ENCODE measurements around the gene SYNE1. TPM values are rescaled to one million over a fixed set of nuclear protein-coding genes. Genes with fewer than 3 reads are reported as not detected.
"Not testable (repeated sequence)": the region's sequence is repeated elsewhere in the genome, so short reads cannot be mapped to it uniquely, and the experiment has no call there.

The SYNE1 gene
- total RNA-seq, 1 experiment from 2014 or later: 6.5 TPM

DNA sequence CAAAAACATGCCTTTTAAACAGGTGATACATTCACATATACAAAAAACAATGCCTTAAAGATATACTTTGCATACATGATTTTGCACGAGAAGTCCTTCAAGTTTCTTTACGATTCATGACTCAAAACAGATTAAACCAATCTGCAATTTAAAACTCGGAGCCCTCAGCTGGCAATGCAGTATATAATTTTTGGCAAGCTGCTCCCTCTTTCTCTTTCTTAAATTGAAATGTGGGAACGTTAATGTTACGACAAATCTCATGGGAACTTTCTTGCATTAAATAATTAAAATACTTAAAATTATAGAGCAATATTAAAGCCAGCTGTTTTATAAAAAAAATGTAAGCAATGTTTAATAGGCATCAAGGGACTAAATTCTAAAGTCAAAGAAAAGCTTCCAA, 495.1 kb downstream of the SYNE1 start:
- Mint-ChIP-seq H3K9me3 (no peaks in the 10 kb centered on the region), H3K4me1 (peaks cover 8% of the 10 kb centered on the region), H3K4me3 (no peak overlapping the region), H3K36me3 (no peaks in the 10 kb centered on the region), H3K27ac (no peak overlapping the region), H3K27me3 (ENCODE audit: low read depth) (no peaks in the 10 kb centered on the region)
- no peak for TF ChIP-seq NR2C2 (CRISPR knock-in tag; IDR thresholded peaks at IDR 0.05)
- no peak for TF ChIP-seq ZNF138 (CRISPR knock-in tag; conservative IDR thresholded peaks at IDR 0.05)
- no peak for TF ChIP-seq KAT7 (CRISPR knock-in tag; IDR thresholded peaks at IDR 0.05; ENCODE audit: borderline replicate concordance)
- TF ChIP-seq, protein P1, sequence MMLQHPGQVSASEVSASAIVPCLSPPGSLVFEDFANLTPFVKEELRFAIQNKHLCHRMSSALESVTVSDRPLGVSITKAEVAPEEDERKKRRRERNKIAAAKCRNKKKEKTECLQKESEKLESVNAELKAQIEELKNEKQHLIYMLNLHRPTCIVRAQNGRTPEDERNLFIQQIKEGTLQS (CRISPR knock-in tag; conservative IDR thresholded peaks at IDR 0.05): no peak
- no peak for TF ChIP-seq TCF7 (CRISPR knock-in tag; IDR thresholded peaks at IDR 0.05; ENCODE audit: low read depth)
- TF ChIP-seq, protein P2, sequence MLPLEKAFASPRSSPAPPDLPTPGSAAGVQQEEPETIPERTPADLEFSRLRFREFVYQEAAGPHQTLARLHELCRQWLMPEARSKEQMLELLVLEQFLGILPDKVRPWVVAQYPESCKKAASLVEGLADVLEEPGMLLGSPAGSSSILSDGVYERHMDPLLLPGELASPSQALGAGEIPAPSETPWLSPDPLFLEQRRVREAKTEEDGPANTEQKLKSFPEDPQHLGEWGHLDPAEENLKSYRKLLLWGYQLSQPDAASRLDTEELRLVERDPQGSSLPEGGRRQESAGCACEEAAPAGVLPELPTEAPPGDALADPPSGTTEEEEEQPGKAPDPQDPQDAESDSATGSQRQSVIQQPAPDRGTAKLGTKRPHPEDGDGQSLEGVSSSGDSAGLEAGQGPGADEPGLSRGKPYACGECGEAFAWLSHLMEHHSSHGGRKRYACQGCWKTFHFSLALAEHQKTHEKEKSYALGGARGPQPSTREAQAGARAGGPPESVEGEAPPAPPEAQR (CRISPR knock-in tag; IDR thresholded peaks at IDR 0.05): no peak
- TF ChIP-seq JAZF1 (CRISPR knock-in tag; IDR thresholded peaks at IDR 0.05): no peak
- TF ChIP-seq, protein P3, sequence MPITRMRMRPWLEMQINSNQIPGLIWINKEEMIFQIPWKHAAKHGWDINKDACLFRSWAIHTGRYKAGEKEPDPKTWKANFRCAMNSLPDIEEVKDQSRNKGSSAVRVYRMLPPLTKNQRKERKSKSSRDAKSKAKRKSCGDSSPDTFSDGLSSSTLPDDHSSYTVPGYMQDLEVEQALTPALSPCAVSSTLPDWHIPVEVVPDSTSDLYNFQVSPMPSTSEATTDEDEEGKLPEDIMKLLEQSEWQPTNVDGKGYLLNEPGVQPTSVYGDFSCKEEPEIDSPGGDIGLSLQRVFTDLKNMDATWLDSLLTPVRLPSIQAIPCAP (CRISPR knock-in tag; IDR thresholded peaks at IDR 0.05): no peak
- no peak for TF ChIP-seq ZNF219 (CRISPR knock-in tag; IDR thresholded peaks at IDR 0.05; ENCODE audit: borderline replicate concordance)
- no peak for TF ChIP-seq CREB1 (CRISPR knock-in tag; IDR thresholded peaks at IDR 0.05)
- TF ChIP-seq GTF2I (CRISPR knock-in tag; conservative IDR thresholded peaks at IDR 0.05): no peak
- no peak for TF ChIP-seq ZNF416 (CRISPR knock-in tag; IDR thresholded peaks at IDR 0.05)
- TF ChIP-seq OVOL2 (CRISPR knock-in tag; IDR thresholded peaks at IDR 0.05; ENCODE audit: borderline replicate concordance): no peak
- TF ChIP-seq, protein P4, sequence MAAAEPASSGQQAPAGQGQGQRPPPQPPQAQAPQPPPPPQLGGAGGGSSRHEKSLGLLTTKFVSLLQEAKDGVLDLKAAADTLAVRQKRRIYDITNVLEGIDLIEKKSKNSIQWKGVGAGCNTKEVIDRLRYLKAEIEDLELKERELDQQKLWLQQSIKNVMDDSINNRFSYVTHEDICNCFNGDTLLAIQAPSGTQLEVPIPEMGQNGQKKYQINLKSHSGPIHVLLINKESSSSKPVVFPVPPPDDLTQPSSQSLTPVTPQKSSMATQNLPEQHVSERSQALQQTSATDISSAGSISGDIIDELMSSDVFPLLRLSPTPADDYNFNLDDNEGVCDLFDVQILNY (CRISPR knock-in tag; IDR thresholded peaks at IDR 0.05): no peak
- no peak for TF ChIP-seq SP1 (CRISPR knock-in tag; conservative IDR thresholded peaks at IDR 0.05)
- ATAC-seq (no peak), DNase-seq (ENCODE audit: low spot score) (no peak)
- CTCF ChIA-PET: interaction anchor here (1.3 kb wide), 1 partner anchor 18 kb away, joined by 5 read pairs; no protein-coding TSS in a partner anchor
- POLR2A ChIA-PET: no interaction called here

DNA sequence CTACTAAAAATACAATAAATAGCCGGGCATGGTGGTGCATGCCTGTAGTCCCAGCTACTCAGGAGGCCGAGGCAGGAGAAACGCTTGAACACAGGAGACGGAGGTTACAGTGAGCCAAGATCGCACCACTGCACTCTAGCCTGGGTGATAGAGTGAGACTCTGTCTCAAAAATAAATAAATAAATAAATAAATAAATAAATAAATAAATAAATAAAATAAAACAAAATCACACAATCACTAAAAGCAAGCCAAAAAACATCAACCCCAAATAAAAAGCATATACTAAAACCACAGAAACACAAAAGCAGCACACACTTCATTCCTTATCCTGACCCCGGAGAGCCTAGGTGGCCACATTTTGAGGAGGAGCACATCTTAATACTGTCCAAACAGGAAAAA, 498.8 kb downstream of the SYNE1 start:
- H3K36me3 Mint-ChIP-seq; H3K27me3 Mint-ChIP-seq (ENCODE audit: low read depth); POLR2A ChIA-PET; H3K4me3 Mint-ChIP-seq; CTCF ChIA-PET; DNase-seq (ENCODE audit: low spot score); ATAC-seq; H3K27ac Mint-ChIP-seq; H3K4me1 Mint-ChIP-seq; H3K9me3 Mint-ChIP-seq: not testable (repeated sequence)

DNA sequence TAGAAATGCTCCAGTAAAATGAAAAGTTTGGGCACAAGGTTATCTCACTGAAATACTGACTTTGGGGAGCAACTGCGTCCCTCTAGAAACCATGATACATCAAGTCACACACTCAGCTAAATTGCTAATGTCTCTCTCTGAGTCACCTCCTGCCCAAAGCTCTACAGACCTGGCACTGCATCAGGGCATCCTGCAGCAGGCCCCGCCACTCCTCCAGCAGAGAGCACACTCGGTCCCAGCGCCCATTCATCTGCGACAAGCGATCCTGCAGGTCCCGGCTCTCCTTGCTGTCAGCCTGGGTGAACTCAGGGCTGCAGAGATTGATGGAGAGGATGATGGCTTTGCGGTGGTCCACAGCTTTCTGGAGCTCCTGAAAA, 500.7 kb downstream of the SYNE1 start:
- ChIA-PET CTCF (interaction anchor here (1.5 kb wide), 1 partner anchor 12 kb away, joined by 6 read pairs; no protein-coding TSS in a partner anchor), POLR2A (no interaction called here)
- no peak overlapping the region for H3K27ac Mint-ChIP-seq
- H3K27me3 Mint-ChIP-seq (ENCODE audit: low read depth): no peaks in the 10 kb centered on the region
- H3K36me3 Mint-ChIP-seq: no peaks in the 10 kb centered on the region
- DNase-seq (ENCODE audit: low spot score) (no peak), ATAC-seq (no peak)
- H3K9me3 Mint-ChIP-seq: no peaks in the 10 kb centered on the region
- H3K4me1 Mint-ChIP-seq: no peaks in the 10 kb centered on the region
- H3K4me3 Mint-ChIP-seq: no peak overlapping the region
- TF ChIP-seq TEAD1 (CRISPR knock-in tag; IDR thresholded peaks at IDR 0.05) (no peak), ETV6 (CRISPR knock-in tag; IDR thresholded peaks at IDR 0.05) (no peak), OVOL2 (CRISPR knock-in tag; IDR thresholded peaks at IDR 0.05; ENCODE audit: borderline replicate concordance) (no peak), NR2C2 (CRISPR knock-in tag; IDR thresholded peaks at IDR 0.05) (no peak), JUN (CRISPR knock-in tag; IDR thresholded peaks at IDR 0.05) (no peak), FOXJ3 (CRISPR knock-in tag; IDR thresholded peaks at IDR 0.05; ENCODE audit: borderline replicate concordance) (no peak), CREB1 (CRISPR knock-in tag; IDR thresholded peaks at IDR 0.05) (no peak), IRF2 (CRISPR knock-in tag; IDR thresholded peaks at IDR 0.05; ENCODE audit: borderline replicate concordance, low read depth) (no peak), ZNF396 (CRISPR knock-in tag; IDR thresholded peaks at IDR 0.05; ENCODE audit: borderline replicate concordance) (no peak), ZNF219 (CRISPR knock-in tag; IDR thresholded peaks at IDR 0.05; ENCODE audit: borderline replicate concordance) (no peak), MYBL2 (CRISPR knock-in tag; IDR thresholded peaks at IDR 0.05) (no peak), CREM (CRISPR knock-in tag; IDR thresholded peaks at IDR 0.05) (no peak)
- TF ChIP-seq, protein P5, sequence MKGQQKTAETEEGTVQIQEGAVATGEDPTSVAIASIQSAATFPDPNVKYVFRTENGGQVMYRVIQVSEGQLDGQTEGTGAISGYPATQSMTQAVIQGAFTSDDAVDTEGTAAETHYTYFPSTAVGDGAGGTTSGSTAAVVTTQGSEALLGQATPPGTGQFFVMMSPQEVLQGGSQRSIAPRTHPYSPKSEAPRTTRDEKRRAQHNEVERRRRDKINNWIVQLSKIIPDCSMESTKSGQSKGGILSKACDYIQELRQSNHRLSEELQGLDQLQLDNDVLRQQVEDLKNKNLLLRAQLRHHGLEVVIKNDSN (CRISPR knock-in tag; IDR thresholded peaks at IDR 0.05): no peak
- TF ChIP-seq, protein P6, sequence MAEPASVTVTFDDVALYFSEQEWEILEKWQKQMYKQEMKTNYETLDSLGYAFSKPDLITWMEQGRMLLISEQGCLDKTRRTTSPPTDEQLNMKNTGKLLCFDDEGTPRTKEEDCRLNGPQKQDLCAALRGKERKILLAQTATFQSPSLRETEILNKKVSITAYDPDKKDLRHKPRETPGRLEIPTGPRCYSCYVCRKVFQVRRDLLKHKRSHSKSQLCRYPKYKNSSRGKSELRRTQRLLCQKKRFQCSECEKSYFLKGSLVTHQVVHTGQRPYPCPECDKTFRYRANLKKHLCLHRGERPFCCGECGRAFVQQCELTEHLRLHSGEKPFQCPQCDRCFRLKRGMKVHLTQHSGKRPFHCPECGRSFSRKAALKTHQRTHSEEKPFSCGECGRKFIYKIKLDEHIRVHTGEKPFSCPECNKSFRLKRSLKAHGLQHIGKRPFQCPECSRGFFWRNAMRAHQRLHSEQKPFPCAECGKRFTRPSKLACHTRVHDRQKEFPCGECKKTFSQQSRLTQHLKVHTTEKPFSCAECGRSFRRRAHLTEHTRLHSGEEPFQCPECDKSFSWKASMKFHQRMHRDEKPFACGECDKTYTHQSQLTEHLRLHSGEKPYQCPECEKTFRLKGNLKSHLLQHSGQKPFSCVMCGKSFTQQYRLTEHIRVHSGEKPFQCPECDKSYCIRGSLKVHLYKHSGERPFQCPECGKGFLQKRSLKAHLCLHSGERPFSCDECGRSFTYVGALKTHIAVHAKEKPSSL (CRISPR knock-in tag; conservative IDR thresholded peaks at IDR 0.05): no peak
- TF ChIP-seq, protein P7, sequence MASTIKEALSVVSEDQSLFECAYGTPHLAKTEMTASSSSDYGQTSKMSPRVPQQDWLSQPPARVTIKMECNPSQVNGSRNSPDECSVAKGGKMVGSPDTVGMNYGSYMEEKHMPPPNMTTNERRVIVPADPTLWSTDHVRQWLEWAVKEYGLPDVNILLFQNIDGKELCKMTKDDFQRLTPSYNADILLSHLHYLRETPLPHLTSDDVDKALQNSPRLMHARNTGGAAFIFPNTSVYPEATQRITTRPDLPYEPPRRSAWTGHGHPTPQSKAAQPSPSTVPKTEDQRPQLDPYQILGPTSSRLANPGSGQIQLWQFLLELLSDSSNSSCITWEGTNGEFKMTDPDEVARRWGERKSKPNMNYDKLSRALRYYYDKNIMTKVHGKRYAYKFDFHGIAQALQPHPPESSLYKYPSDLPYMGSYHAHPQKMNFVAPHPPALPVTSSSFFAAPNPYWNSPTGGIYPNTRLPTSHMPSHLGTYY (CRISPR knock-in tag; IDR thresholded peaks at IDR 0.05): no peak

Measured in WTC11 (cell line).